Measurements from ENCODE around the gene ADGRL2. TPM values are rescaled to one million over a fixed set of nuclear protein-coding genes. Genes with fewer than 3 reads are reported as not detected.

ADGRL2 gene
- polyA plus RNA-seq, 1 experiment: 22.7 TPM

DNA sequence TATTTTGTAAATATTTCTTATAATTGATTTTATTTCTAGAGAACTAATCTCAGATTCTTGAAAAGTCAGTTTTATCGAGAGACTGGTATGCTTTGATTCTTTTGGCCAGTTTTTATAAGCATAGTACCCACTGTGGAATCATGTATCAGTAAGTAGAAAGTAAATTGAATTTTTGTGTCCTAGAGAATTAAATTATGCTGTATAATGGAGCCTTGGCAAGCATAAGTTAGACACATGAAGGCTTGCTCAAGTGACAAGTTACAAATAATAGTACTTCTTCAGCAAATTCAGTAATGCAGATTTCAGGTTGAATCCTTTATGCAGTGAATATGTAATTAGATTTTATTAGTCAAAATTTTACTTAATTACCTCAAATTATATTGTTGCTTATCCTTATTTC is 40.1 kb downstream of the ADGRL2 start:
- no peaks in the 10 kb centered on the region for H3K27me3 ChIP-seq (ENCODE audit: control insufficient read depth, insufficient read depth, low read length)
- no peaks in the 10 kb centered on the region for H3K9me3 ChIP-seq (ENCODE audit: control insufficient read depth, insufficient read depth, low read length)
- no peak for DNase-seq (ENCODE audit: low read depth, low spot score)
- no peak overlapping the region for H3K4me3 ChIP-seq (ENCODE audit: low read depth, low read length)
- H3K27ac ChIP-seq (ENCODE audit: low read depth, low read length): no peak overlapping the region
- CTCF ChIA-PET: no interaction called here
- TF ChIP-seq, protein P1, sequence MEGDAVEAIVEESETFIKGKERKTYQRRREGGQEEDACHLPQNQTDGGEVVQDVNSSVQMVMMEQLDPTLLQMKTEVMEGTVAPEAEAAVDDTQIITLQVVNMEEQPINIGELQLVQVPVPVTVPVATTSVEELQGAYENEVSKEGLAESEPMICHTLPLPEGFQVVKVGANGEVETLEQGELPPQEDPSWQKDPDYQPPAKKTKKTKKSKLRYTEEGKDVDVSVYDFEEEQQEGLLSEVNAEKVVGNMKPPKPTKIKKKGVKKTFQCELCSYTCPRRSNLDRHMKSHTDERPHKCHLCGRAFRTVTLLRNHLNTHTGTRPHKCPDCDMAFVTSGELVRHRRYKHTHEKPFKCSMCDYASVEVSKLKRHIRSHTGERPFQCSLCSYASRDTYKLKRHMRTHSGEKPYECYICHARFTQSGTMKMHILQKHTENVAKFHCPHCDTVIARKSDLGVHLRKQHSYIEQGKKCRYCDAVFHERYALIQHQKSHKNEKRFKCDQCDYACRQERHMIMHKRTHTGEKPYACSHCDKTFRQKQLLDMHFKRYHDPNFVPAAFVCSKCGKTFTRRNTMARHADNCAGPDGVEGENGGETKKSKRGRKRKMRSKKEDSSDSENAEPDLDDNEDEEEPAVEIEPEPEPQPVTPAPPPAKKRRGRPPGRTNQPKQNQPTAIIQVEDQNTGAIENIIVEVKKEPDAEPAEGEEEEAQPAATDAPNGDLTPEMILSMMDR (IDR thresholded peaks at IDR 0.05; ENCODE audit: low read depth, low read length): no peak
- POLR2A ChIA-PET: no interaction called here

DNA sequence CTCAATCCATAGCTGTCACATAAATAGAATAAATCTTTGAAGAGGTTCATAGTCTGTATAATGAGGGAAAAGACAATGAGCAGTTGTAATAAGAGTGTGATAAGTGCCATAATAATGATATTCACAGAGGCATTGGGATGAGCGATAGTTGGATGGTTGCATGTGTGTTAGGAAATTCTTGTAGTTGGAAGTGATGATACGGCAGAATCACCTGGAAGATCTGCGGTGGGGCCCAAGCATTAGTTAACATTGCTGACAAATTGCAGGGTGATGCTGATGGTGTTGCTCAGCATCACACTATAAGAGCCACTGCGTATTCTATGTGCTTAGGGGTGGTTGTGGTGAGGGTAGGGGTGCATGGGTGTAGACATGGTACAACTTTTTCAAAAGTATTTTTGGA is 41.1 kb downstream of the ADGRL2 start:
- no peak for DNase-seq (ENCODE audit: low read depth, low spot score)
- Histone ChIP-seq H3K4me3 (ENCODE audit: low read depth, low read length) (no peak overlapping the region), H3K27ac (ENCODE audit: low read depth, low read length) (no peak overlapping the region), H3K27me3 (ENCODE audit: control insufficient read depth, insufficient read depth, low read length) (no peaks in the 10 kb centered on the region), H3K9me3 (ENCODE audit: control insufficient read depth, insufficient read depth, low read length) (no peaks in the 10 kb centered on the region)
- CTCF ChIA-PET: no interaction called here
- POLR2A ChIA-PET: no interaction called here
- TF ChIP-seq, protein P1 (IDR thresholded peaks at IDR 0.05; ENCODE audit: low read depth, low read length): no peak

DNA sequence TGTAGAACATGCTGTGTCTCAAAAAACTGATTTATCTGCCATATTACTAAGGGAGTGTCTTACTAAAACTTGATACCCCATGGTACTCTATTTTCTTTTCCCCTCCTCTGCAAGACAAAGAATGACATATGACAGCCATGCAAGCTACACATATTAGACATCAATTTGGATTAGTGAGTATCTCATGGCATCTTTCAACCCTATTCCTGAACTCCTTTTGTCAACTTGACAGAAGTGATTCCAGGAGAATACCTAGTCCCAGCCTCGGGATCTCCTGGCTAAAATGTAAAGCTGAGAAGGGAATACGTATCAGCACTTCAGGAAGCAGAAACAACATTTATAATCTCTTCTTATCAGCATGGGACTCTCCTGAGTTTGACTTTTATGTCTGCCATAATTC is 43.7 kb downstream of the ADGRL2 start:
- POLR2A ChIA-PET: no interaction called here
- Histone ChIP-seq H3K9me3 (ENCODE audit: control insufficient read depth, insufficient read depth, low read length) (no peaks in the 10 kb centered on the region), H3K27me3 (ENCODE audit: control insufficient read depth, insufficient read depth, low read length) (no peaks in the 10 kb centered on the region), H3K27ac (ENCODE audit: low read depth, low read length) (no peak overlapping the region), H3K4me3 (ENCODE audit: low read depth, low read length) (no peak overlapping the region)
- CTCF ChIA-PET: no interaction called here
- no peak for DNase-seq (ENCODE audit: low read depth, low spot score)
- TF ChIP-seq, protein P1 (IDR thresholded peaks at IDR 0.05; ENCODE audit: low read depth, low read length): no peak

DNA sequence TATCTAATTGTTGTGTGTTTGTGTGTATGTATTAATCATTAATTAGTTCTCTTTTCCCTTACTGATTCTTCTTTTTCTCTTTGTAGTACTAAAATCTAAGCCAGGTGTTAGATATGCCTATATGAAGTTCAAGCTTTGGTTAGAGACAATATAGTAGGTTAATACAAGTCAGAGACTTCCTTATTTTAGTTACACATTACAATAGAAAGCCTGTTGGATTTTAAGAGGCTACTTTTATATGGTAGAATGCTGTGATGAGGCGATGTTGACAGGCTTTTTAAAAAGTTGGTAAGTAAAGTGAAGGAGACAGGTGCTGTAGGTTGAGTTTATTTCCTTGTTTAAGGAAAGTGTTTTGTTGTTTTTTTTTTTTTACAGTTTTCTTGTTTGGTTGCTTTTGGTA is 45.9 kb downstream of the ADGRL2 start:
- TF ChIP-seq, protein P1 (IDR thresholded peaks at IDR 0.05; ENCODE audit: low read depth, low read length): no peak
- Histone ChIP-seq H3K9me3 (ENCODE audit: control insufficient read depth, insufficient read depth, low read length) (no peaks in the 10 kb centered on the region), H3K4me3 (ENCODE audit: low read depth, low read length) (no peak overlapping the region), H3K27ac (ENCODE audit: low read depth, low read length) (no peak overlapping the region), H3K27me3 (ENCODE audit: control insufficient read depth, insufficient read depth, low read length) (no peaks in the 10 kb centered on the region)
- CTCF ChIA-PET: no interaction called here
- no peak for DNase-seq (ENCODE audit: low read depth, low spot score)
- POLR2A ChIA-PET: no interaction called here

DNA sequence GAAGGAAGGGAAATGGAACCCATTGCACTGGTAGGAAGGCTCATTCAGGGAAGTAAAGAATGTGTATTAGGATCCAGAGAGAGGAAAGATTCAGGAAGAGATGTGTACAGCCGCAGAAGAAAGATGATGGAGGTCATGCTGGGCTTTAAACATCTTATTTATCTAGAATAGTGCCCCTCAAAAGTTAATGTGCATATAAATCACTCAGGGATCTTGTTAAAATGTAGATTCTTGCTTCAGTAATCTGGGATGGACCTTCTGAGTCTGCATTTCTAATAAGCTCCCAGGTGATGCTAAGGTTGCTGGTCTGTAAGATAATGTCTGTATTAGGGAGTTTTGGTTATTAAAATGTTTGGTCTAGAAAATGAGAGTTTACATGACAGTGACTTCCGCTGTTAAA is 46.3 kb downstream of the ADGRL2 start:
- ChIA-PET POLR2A (no interaction called here), CTCF (no interaction called here)
- no peaks in the 10 kb centered on the region for H3K27me3 ChIP-seq (ENCODE audit: control insufficient read depth, insufficient read depth, low read length)
- TF ChIP-seq, protein P1 (IDR thresholded peaks at IDR 0.05; ENCODE audit: low read depth, low read length): no peak
- no peak overlapping the region for H3K4me3 ChIP-seq (ENCODE audit: low read depth, low read length)
- H3K27ac ChIP-seq (ENCODE audit: low read depth, low read length): no peak overlapping the region
- no peak for DNase-seq (ENCODE audit: low read depth, low spot score)
- H3K9me3 ChIP-seq (ENCODE audit: control insufficient read depth, insufficient read depth, low read length): no peaks in the 10 kb centered on the region

Data from AG04450 (cell line).